Stimulated activated CD8-positive, alpha-beta memory T cell treated with anti-CD3 and anti-CD28 coated beads, Interleukin-12 subunit alpha, Interleukin-12 subunit beta, amount 100 ng/mL, for 4 hours (primary cell): ENCODE measurements around the gene OTOS.

ENCODE experiments used
- DNase-seq: peaks from one replicate; pipeline ENCODE4 v3.0.0-alpha.2; 2020; ENCODE audit warnings: low read depth

OTOS gene

DNA sequence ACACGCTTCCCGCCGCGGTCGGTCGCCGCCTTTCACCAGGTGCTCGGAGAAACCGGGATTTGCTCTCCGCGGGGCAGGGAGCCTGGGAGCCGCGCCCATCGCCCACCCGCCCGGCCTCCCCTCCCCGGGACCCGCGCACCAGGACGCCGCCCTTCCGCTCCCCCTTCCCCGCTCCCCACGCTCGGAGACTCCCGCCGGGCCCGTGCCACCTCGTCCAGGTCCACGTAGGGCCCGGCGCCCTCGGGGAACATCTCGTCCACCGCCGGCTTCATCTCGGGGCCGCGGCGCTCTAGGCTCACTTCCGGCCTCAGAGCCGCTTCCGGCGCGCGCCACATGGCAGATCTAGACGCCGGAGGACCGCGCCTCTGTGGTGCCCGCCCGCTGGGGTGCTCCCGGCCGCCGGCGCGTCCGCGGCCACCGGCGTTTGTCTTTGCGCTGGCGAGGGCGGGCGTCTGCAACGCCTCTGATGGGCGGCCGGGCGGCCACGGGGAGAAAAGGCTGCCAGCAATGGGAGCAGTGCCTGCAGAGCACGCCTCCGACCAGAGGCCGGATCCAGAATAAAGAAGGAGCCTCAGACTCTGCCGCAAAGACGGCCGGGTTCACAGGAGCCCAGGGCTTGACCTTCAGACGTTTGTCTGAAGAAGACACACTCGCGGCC, 4.3 kb downstream of the OTOS start, which contains the start of gene COPS9:
TSS of gene COPS9 (minus strand) at position 293 of the 658 bp plus-strand sequence. CDS start at position 272, 21 bp downstream.
- peak; percentile 79 for DNase-seq

DNA sequence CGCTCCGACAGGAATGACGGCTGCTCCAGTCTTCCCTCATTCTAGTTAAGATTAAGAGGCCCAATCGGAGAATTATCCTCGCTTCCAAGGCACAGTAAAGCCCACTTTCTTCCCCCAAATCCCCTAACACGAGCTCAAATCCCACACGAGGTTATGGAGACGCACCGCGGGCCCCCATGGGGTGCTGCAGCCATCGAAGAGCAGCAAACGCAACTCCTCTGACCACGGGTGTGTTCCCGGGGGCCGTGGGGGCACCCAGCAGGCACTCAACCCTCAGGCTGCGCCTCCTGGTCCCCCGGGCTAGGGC, 4.8 kb downstream of the OTOS start:
- DNase-seq, result no peak

DNA sequence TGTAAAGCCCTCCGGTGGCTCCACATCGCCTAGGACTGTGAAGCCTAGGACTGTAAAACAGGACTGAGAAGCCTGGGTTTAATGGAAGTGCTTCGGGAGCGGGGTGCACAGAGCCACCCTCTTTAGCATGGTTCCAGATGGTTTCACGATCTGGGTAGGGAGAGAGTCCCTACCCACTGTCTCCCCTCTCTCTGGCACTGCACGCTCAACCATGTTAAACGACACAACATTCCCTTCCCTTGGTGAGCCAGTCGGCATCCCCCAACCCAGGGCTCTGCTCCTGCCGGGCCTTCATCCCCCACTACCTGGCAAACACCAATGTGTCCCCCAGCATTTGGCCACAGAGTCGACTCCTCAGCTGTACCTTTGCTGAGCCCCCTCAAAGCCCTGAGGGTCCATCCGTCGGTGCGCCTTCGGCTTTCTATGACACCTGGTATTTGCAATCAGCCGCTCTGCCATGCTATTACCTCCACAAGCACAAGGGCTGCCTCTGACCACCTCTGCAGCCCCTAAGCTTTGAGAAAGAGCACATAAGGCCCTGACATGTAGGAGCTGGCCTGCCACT, 5.4 kb downstream of the OTOS start:
- no peak for DNase-seq

DNA sequence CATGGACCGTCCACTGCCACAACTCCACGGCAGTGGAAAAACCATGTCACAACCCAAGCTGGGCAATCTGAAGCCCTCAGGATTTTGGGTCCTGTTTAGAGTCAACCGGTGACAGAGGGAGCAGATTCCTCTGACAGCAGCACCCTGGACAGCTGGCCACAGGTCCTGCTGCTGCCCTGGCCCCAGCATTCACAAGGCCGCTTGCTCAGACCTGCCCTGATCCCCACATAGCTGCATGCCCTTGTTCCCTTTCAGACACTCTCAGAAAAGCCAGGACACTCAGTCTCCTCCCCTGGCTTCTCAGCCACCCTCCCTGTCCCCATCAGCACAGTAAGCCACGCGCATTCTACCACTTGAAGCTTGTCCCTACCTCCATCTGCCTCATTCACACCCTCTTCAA, 6.0 kb downstream of the OTOS start:
- DNase-seq, result no peak

DNA sequence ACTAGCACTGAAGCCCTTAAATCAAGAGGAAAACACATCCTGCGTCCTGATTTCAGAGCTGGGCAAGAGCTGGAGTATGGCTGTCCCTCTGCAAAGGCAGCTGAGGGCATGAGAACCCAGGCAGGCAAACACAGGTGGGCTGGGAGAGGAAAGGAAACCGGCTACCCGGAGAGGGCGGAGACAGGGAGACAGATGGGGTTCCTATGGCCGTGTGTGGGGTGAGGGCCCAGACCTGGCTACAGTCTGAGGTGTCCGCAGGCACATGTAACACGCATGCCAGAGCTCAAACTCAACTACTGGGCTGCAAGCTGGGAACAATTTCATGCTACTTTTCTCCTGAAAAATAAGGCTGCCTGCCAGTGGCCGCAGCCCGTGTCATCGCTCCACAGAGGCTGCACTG, 7.1 kb downstream of the OTOS start:
- no peak for DNase-seq

DNA sequence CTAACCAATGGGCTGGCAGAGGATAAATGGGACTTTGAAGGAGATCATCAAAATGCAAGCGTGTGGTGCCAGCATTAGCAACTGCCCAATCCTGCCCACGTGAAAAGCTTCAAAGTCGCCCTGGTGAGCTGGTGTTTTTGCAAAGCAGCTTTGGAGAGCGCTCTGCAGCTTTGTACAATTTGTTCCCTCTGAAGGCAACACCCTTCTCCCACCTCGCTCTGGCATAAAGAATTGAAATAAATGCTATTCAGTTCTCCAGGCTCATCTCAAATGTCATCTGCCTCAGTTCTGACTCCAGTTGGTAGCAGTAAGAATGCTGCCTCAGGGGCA, 7.8 kb downstream of the OTOS start:
- DNase-seq, result no peak

DNA sequence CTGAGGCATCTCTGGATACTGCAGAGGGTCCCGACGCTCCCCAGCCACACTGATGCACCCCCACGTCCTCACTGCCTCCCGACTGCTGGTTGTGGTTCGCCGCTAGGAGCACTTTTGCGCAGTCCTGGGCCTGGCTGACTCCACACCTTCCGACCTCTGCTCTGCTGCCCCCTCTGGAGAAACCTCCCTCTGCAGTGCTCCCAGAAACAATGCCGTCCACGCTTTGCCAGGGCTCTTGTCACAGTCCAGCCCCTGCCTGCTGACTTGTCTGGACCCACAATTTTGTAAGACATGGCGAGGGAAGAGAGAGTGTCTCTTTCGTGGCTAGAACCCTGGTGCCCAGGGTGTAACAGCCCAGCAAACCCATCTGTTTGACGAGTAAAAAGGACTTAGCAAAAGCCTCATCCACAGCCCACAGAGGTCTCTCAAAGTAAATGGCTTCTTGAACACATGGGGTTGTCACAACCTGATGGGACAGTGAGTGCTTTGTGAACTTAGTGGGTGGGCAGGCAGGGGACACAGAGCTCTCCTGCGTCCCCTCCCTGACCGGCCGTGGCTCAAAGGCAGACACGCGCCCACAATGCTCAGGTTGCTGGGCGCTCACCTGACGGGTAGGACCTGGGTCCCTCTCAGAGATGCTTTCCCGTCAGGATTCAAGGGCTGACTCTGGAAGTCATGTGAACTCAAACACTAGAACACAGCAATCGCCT, 8.4 kb downstream of the OTOS start:
- DNase-seq, result no peak

DNA sequence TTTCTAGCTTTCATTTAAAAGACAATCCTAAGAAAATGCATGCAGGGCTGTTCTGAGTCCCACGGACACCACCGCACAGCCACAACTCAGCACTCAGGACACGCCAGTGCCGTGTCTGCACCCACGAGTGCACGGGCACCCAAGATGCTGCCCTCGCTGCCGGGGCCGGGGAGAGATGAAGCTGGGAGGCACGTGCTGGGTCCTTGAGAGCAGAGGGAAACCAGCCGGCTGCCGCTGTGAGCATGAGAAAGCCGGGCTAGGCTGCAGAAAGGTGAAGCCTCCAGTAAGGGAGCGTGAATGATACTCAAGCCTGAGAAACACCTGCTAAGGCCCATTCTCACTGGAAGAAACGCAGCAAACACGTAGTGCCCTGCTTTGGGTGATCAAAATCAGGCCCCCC, 9.2 kb downstream of the OTOS start:
- no peak for DNase-seq

DNA sequence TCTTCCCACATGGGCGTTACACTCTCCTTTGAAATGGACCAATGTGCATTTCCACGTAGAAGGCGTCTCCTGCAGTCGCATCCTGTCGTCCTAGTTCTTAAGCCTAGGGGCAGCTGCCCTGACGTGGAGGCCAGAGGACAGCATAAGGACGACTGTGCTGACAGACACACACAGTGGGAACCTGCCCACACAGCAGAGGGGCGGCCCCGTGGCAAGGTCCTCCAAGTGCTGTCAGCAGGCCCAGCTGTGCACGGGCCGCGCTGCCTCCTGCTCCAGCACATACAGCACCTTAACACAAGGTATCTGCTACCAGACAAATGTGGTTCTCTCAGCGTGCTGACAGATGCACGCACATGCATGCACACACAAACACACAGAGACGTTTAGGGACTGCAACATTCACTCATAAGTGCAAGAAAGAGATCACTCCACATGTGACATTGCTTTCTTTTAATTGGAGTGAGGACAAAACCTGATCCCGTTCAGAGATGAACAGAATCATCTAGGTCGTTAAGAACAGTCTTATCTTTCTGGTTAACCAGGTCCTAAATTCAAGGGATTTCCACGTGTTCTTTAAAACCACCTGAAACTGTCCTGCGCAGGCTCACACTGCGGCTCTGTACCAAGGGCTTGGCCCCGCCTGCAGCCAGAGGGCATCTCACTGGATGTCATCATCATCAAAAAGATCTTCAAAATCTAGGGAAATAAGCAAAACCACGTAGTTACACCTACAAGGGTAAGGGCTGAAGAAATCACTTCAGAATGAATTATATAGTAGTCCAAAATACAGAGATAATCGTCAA, 9.9 kb downstream of the OTOS start:
- no peak for DNase-seq

DNA sequence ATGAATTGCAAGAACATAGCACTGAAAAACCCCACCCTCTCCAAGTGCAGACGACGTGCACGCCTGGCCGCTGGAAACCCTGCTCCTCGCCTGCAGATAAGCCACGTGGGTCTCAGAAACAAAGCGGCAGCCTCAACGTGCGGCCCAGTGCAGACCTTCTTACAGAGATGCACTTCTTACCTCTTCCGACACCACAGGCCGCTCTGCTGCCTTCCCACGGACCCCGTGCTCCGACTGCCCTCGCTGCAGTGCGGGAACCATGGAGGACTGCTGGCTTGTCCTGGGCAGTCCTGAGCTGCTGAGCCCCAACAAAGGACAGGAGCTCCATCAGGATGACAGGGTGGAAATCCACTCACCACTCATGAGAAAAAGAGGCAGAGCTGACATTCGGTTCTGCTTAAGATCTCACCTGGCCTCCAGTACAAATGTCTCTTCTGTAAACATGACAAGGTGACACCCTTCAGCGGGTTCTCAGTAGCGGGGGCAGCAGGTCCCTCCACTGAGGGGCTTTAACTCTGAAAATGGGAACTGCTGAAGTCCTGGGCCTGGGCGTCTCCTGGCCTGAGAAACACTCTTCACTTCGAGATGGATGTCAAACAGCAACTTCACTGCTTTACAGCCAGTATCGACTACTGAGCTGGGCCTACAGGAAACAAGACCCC, 10.6 kb downstream of the OTOS start:
- no peak for DNase-seq

DNA sequence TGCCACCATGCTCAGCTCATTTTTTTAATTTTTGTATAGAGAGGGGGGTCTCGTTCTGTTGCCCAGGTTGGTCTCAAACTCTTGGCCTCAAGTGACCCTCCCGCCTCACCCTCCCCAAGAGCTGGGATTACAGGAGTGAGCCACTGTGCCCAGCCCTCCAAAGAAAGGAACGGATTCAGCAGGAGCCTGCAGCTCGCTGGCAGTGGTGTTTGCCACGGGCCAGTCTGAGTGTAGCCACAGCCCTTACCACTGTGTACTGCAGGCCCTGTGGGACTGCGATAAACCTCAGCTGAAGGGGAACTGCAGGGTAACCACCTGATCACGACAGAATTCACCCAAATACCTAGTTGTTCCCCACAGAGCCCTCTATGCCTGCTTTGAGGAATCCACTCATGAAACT, 11.1 kb downstream of the OTOS start:
- no peak for DNase-seq

DNA sequence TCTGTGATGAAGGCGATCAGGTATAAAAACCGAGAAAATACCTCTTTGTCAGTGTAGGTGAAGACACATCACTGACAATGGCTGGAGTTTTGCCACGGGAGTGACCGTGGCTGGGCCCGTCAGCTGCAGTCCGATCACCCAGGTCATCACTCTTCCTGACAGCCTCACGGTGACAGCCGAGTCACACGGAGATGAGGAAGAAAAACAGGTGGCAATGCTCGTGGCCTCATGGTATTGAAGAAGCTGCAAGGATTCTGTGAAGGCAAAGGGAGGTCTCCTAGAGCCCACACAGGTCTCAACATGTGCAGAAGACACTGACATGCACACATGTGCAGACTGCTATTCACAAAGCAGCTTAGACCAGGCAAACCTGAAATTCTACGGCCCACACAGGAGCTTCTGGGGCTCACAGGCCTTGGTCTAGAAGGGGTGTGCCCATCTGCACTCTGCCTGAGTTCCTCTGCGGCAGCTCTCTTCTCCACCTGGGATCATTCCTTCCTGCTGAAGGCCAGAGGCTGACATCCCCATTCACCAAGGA, 11.8 kb downstream of the OTOS start:
- no peak for DNase-seq

DNA sequence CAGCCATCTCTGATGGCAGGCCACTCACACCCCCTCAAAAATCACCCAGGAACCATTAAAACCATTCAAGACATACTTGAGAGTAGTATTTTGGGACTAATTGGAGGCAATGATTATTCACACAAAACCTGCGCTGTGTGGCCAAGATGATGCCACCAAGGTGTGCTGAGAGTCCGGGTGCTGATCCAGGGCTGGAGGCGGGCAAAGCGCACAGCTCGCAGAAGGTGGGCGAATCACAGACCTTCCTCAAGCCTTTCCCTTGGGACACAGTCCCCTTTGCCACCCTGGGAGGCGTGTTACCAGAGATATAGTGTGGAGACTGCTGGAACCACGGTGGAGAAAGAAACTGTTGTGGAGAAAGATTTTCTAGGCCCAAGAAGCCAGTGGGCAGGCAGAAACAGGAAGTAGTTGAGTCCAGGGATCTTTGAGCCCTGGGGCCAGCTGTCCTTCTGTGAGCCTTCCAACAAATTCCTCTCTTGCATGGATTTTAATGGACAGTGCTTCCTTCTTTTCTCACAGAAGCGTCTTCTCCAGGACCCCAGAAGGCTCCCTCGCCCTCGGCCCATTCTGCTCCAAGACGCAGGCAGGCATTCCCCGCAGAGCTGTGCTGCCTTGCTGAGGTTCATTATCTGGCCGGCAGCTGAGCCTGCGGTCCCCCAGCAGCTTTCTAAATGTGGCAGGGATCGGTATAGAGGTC, 12.4 kb downstream of the OTOS start:
- DNase-seq, result no peak

DNA sequence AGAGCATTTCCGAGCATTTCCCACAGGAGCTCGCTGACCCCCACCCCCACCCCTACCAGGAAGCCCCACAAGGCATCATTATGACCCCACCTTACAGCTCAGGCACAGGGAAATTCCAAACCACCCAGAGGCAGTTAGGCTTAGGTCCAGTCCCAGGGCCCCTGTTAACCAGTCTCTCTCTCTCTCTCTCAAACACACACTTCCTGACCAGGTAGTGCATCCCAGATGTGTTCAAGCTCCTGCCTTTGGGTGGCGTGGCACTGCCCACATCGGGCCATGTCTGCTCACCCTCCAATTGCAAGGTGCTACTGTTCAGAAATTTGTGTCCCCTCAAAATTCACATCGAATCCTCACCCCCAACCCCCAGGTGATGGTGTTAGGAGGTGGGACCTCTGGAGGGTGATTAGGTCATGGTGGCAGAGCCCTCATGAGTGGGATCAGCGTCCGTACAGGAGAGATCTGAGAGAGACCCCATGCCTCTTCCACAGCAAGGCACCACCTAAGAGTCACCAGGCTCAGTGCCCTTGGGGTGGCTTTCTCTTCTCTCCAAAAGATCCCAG, 13.2 kb downstream of the OTOS start:
- no peak for DNase-seq

DNA sequence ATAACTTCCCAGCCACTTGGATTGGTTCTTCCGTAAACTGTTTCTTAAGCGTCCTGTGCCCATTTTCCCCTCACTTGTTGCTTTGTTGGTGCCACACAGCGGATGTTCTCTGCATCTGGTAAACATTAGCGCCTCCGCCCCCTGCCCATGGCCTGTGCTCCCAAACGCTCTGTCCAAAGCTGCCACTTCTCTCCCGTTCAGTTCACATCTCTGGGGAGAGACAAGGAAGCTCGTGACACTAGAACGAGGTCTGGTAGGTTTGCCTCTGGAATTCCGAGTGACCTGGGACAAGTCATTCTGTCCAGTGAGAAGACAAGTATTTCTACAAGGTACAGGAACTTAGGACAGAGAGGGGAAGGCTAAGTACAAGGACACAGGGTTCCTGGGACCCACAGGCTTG, 13.7 kb downstream of the OTOS start:
- no peak for DNase-seq

DNA sequence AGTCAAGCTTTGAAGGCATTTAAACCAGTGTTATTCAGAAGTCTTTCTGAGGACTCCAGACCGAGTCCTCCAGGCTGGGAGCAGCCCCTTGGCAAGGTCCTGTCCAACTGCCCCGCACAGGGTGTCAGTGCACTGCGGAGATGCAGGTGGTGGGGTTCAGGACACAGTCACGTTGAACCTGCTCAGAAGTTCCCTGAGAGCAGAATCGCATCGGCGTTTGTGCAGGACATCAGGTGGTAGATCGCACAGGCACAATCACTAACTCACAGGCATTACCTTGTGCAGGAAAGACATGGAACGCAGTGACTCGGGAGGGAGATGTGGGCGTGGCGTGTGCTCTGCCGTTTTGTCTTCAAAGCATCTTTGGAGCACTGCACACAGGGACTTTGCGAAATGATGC, 14.7 kb downstream of the OTOS start:
- DNase-seq, result no peak

DNA sequence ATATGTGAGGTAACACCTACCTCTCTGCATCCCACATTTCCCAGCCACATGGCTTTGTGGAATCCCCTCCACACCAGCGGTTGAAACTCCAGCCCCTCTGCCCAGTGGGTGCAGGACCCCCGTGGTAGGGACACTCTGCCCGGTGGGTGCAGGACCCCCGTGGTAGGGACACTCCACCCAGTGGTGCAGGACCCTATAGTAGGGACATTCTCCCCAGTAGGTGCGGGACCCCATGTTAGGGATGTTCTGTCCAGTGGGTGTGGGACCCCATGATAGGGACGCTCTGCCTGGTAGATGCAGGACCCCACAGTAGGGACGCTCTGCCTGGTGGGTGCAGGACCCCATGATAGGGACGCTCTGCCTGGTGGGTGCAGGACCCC, 15.8 kb downstream of the OTOS start:
- DNase-seq, result no peak

DNA sequence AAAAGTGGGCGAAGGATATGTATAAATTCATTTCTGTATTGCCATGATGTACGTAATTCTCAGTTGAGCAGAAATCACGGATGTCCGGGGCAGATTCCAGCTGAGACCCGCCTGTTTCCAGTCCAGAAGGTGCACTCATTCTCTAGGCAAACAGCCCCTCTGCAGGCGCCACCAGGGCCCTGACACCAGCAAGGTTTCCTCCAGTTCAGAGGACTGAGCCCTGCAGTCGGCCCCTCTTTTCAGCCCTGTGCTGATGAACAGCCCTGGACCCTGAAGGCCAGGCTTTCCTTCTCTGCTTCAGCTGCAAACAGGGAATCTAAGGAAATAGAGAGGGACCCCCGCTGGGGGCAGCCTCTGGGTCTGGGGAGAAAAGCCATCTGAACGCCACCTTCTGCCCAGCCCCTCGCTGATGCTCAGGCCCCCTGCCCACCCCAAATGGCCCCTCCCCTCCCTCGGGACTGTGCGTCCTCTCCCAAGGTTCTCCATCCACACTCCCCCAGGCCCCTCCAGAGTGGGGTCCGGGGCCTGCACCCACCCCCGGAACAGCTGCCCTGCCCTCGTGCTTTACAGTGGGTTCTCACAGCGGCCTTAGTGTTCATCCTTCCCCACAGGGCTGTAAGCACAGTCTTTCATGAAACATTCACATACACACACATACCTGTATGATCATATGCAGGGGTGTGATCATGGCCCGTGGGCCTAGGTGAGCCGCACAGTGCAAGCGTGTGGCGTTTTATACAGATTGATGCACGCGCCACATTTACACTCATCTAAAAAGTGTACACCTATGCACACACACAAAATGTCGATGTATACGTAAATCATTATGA, 16.4 kb downstream of the OTOS start:
- DNase-seq, result no peak

DNA sequence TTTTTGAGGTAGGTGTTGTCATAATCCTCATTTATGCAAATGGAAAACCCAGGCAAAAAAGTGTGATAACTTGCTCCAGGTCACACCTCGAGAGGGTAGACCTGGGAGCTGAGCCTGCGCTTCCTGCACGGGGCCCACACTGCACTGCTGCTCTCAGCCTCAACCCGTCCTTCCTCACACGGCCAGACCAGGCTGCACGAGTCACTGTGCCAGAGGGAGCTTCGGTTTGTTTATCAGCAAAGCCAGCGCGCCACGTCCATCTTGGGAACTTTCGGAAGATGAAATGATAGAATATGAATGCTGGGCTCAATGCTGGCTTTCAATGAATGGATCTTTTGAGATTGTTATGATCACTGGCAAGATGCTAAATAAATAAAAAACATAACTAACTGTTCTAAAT, 18.8 kb downstream of the OTOS start:
- DNase-seq, result no peak

DNA sequence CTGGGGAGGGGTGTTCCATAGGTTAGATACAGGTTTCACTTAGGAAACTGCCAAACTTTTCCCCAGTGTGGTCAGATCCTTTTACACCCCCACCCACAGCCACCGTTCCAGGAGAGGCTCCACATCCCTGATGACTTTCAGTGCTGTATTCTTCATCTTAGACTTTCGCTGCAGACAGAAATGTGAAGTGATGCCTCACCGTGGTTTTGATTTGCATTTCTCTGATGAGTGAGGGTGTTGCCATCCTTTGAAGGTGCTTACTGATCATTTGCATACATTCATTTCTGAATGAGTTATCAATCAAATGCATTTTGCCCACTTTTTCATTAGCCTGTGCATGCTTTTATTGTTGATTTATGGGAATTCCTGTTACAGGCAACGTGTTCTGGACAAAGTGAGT, 19.3 kb downstream of the OTOS start:
- no peak for DNase-seq

DNA sequence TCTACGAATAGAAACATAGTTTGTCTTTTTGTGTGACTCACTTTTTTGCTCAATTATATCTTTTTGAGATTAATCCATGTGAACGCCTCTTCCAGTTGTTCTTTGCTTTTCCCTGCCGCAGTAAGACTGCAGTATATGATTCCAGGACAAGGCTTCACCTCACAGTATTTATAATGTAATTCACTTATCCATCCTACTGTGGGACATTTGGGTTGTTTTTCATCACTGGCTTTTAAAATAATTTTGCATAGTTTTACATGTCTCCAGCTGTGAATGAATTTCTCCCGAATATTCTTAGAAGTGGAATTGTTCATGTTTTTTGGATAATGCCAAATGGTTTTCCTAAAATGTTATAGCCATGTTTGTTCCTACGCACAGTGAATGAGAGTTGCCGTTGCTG, 26.2 kb downstream of the OTOS start:
- DNase-seq, result no peak
